GM19193 (cell line): ENCODE results near the gene CACNA1C.

ENCODE experiments used
- POLR2A ChIP-seq: IDR thresholded peaks from 4 replicates; pipeline ENCODE4 v1.6.1; 2011; ENCODE audit not compliant: insufficient read depth, insufficient read length; ENCODE audit errors: extremely low read depth

Gene CACNA1C

DNA sequence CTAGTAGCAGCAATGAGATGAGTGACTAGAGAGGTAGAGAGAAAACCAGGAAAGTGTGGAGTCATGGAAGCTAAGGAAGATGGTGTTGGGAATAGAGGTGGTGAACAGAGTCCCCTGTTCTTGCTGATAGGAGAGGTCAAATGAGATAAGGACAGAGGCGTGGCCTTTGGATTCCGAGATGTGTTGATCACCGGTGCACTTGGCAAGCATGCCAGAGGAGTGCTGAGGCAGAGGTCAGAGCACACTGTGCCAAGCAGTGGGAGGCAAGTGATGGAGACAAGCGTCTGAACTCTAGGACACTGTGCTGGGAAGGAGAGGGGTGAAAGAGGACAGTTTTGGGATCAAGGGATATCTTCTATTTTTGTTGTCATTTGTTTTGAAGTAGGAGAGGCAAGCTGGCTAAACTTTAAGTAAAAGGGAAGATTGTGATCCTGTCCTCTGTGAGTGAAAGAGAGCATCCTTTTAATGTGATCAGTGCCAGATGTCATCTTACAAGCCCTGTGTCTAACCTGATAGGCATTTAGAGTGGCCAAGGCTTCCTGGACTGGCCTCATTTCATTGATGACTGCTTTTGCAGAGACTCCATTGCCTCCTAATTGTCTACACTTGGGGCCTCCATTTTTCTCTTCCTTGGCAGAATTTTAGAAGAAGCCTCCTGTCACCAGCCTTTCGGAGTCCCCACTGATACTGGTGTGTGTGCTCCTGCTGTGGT, 336.4 kb downstream of the CACNA1C start:
- TF ChIP-seq POLR2A: no peak

DNA sequence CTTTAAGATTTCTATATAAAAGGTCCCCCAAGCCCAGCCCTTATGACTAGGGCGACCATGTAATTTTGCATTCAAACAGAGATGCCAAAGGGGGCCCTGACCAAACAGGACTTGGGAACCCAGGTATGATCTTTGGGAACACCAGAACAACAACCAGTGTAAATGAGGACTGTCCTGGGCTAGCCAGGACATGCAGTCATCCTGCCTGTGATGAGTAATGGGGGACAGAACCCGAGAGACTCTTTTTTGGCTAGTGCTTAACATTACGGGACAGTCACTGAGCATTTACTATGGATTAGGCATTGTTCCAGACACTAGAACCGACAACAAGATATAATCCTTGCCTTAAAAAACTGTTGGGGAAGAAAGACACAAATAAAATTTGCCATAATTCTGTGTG, 337.3 kb downstream of the CACNA1C start:
- TF ChIP-seq POLR2A: no peak

DNA sequence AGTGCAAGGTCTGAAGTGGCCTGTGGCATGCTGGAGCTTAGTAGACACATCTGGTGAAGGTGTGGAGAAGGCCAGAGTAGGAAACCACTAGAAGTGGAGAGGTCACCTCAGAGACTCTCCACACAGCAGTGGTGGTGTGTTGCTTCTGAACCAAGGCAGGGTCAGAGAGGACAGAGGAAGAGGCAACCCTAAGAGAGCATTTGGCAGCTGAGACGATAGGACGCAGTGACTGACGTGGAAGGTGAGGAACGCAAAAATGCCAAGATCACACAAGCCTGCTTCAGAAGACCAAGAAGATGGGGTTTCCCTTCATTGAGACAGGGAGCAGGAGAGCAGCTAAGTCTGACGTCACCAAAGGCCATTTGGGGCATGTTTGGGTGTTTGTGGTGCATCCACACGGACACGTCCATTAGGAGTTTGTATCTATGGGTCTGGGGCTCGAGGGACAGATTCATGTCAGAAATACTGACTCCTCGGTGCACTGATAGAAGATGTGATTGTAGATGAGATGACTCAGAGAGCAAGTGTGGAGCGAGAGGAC, 338.1 kb downstream of the CACNA1C start:
- TF ChIP-seq POLR2A: no peak

DNA sequence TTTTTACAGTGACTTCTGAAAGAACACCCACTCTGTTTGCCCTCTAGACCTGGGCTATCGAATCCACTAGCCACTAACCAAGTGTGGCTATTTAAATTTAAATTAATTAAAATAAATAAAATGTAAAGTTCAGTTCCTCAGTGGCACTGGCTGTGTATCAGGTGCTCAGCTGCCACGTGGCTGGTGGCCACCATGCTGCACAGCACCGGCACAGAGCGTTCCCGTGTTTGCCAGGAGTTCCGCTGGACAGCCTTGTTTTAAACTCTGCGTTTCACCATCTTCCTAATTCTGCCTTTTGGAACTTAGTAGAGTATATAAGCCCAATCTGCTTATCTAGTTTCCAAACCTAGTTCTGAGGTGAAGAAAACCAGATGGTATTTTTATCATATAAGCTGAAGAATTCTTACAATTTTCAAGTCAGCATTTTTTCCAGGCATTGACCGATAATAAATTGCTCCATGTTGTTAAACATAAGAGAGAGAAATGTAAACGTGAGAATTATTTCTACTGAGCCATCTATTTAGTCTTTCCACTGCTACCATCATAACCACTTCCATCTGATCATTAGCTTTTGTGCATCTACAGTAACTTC, 339.0 kb downstream of the CACNA1C start:
- no peak for TF ChIP-seq POLR2A

DNA sequence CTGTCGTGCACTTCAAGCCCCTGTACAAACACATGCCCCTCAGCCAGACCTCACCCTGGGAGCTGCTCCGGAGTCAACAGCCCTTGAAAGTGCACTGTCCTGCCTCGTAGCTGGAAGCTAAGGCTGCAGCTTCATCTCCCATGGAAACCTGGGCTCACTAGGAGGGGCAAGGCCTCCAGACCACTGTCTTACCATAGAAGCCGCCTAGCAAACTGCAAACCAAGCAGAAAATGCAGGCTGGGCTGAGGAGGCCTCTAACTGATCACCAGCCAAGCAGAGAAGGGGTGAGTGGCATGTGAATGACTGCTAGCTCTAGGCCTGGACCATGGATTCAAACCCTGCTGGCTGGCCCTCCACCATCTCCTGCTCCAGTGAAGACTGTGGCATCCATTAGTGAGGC, 340.2 kb downstream of the CACNA1C start:
- no peak for TF ChIP-seq POLR2A

DNA sequence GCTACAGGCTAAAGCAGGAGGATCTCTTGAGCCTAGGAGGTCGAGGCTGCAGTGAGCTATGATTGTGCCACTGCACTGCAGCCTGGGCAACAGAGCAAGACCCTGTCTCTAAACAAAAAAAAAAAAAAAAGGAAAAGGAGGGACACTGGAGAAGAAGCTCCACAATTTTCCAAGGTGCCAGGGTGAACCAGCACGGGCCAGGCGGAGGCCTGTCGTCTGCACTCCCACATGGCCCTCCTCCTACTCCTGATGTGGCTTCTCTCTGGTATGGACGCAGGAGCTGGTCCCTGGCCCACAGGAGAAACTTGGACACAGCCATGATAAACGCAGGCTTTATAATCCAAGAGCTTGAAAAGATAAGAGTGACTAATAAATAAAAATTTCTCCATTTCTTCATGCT, 341.2 kb downstream of the CACNA1C start:
- no peak for TF ChIP-seq POLR2A

DNA sequence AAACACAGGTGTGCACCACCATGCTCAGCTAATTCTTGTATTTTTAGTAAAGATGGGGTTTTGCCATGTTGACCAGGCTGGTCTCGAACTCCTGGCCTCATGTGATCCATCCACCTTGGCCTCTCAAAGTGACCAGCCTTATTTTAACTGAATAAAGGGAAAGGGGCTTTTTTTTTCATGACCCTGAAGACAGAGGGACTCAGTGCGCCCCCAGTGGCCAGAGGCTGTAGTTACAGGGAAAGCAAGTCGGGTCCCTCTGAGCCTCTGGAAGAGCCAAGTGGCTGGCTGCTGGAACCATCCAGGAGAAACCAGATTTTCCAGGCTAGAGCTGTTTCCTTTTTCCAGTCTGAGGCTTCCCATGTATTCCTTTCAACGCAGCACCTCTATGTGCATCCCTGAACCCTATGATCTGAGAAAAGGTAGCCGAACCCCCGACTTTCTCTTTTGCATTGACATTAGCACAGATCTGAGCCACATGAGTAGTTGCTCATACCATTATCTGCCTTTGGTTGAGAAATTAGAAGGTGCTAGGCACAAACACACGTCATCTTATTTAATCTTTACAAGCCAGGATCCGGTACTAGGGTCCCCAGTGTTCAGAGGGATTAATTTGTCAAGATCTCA, 342.7 kb downstream of the CACNA1C start:
- no peak for TF ChIP-seq POLR2A

DNA sequence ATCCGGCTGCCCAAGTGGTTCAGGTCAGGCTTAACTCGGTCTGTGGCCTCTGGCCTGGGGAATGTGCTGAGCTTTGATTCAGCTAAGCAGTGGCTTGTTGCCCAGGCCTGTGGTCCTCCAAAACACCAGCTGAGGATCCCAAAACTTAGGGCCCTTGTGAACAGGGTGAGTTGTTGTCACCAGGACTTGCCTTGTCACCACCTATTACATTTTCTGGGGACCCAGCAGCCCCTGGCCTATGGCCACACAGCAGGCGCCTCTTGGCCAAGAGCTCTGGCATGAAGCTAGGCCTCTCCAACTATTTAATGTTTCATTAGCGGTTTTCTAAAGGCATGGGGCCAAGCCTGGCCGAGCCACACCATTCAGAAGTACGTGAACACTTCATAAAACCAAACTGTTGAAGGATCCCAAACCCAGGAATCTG, 343.7 kb downstream of the CACNA1C start:
- TF ChIP-seq POLR2A: no peak

DNA sequence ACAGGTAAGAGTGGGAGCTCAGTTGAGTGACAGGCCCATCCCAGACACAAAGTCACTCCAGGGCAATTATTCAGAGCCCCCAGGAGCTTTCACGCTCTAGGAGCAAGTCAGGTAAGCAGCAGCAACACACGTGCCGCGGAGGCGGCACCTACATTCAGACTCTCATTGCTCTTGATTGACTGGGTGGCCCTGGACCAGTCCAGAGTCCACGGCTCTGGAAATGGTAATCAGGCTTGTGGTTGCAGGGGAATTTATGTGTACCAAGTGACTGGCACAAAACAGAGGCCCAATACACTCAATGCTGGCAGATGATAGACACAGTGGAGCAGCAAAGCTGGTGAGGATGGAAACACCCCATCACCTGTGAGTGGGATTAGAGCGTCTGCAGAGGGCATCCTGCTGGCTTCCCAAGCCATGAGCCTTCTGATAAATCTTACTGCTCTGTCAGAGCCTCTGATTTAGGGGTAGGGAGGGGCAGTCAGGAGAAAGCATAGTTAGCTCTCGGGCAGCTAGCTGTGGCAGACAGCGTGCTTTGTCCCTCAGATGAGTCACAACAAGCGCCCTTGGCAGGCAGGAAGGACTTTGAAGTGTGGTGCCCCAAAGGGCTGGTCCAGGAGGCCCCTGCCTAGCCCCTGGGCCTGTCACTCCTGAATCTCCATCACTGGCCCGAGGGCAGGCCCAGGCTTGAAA, 344.7 kb downstream of the CACNA1C start:
- TF ChIP-seq POLR2A: no peak

DNA sequence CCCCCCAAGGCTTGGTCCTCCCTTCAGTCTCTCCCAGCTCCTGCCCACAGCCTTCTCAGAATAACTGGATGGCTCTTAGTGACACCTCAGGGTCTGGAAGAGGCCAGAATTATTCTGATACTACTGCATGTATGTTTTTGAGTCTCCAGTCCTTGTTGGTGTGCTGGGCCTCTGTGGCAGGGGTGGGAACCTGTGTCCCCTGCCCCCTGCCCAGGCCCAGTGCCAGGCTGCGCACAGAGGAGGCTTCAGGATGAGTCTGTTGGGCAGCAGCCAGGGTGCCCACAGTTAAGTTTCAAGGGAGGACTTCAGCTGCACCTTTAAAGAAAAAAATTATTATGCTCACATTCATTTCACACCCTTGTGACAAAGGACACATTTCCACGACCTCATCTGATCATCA, 348.3 kb downstream of the CACNA1C start:
- TF ChIP-seq POLR2A: no peak

DNA sequence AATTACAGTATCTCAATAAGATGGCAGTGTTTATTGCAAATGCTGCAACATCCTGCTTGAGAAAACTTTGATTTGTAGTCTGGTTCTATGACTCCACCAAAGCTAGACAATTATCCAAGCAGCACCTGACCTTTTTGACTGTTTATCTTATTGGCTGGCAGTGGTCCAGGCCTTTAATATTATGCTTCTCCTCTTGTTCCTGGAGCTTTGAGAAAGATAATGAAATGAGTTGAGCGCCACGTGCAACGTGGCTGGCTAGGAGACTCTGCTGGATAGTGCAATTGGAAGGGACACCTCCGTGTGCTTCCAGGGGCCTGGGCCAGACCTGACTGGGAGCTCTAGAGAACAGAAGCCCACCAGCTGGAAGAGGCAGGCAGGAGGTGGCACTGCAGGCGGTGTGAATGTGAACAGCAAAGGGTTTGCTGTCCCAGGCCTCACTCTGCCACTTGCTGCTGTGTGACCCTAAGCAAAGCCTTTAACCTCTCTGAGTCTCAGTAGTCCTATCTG, 349.3 kb downstream of the CACNA1C start:
- no peak for TF ChIP-seq POLR2A

DNA sequence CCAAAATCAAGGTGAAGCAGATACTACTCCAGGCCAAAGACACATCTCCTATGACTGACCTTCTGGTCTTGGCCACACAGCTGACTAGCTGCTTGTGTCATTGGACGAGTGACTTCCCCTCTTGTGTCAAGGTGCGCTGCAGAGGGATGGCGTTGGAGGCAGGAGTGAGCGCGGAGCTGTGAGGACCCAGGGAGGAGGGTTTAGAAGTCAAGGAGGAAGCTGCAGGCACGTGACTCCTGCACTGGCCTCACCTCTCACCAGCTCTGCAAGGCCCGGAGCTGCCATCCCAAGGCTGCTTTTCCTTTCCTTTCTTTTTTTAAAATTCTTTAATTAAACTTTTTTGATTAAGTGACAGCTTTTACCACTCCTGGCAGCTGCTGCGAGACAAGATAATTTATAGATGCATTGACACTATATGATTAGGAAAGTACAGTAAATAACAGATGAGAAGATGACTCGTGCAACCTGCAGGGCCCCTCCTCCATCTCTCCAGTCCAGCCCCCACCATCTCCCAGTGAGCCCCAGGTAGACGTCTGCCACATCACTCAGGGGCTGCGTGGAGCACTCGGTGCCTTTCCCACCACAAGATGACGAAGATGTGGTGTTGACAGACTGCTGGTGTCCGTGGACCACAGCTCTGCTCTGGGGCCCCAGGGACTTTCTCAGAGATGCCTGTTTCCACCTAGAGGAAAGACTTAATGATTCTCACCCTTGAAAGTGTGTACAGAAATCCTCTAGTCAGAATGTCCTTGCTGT, 350.6 kb downstream of the CACNA1C start:
- TF ChIP-seq POLR2A: no peak

DNA sequence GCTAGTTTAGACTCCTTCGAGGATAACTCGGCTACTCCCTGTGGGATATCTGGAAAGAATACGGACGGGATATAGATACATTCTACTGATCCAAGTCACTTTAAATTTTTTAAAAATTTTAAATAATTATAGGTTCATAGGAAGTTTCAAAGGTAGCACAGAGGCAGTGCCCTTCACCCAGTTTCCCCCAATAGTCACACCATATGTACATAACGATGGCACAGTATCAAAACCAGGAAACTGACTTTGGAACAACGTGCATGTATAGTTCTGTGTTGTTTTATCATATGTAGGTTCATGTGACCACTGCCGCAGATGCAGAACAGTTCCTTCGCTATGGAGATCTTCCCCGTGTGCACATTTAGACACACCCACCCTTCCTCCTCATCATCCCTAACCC, 352.3 kb downstream of the CACNA1C start:
- no peak for TF ChIP-seq POLR2A

DNA sequence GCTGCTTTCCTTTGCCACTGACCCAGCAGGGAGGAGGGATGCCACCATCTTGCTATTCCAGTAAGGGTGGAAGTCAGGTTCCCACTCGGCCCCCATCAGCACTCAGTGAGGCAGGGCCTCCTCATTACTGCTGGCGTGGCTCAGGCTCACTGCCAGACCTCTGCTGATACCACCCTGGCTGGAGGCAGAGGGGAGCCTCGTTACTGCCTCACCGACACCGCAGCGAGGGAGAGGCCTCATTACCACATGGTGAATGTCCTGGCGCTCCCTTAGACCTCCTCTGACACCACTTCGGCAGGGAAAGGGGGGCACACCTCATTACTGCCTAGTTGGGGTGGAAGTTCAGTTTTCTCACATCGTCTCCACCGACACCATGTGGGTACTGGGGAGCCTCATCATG, 354.1 kb downstream of the CACNA1C start:
- TF ChIP-seq POLR2A: no peak
